ENCODE measurements around the gene RNF166. TPM values are rescaled to one million over a fixed set of nuclear protein-coding genes. Genes with fewer than 3 reads are reported as not detected.

The RNF166 gene
- polyA plus RNA-seq, 6 donors from 2014 or later, result 28.0 to 42.5 (median 33.0) TPM

DNA sequence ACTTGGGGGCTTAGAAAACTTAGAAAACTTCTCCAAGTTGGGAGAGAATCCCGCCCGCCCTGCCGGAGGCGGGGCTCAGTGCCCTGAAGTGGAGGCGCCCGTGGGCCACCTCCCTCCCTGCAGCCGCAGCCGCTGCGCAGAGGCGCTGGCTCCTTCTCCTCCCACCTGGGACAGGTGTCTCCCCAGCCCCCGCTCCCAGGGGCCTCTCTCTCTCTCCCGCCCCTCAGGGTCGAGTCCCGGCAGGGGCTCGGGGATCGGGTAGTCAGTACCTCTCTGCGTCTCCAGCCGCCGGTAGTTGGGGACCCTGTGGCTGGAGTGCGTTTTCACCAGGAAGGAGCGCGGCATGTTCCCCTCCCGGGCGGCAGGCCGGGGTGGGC lies 20.2 kb downstream of the RNF166 start:
- DNase-seq, result no peak
- no peaks in the 10 kb centered on the region for H3K27me3 Mint-ChIP-seq
- no peaks in the 10 kb centered on the region for H3K36me3 Mint-ChIP-seq
- no peaks in the 10 kb centered on the region for H3K9me3 Mint-ChIP-seq
- H3K27ac Mint-ChIP-seq, result peak overlapping the region in 1 of 6 donors; percentile 86
- H3K4me3 Mint-ChIP-seq, result peak overlapping the region; percentile 77 to 94 (median 85)
- peaks cover 24 to 53% (median 39%) of the 10 kb centered on the region in 3 donors for H3K4me1 Mint-ChIP-seq
- ATAC-seq (ENCODE audit: low read depth in 2 of 2), result peak; percentile 13 to 15

DNA sequence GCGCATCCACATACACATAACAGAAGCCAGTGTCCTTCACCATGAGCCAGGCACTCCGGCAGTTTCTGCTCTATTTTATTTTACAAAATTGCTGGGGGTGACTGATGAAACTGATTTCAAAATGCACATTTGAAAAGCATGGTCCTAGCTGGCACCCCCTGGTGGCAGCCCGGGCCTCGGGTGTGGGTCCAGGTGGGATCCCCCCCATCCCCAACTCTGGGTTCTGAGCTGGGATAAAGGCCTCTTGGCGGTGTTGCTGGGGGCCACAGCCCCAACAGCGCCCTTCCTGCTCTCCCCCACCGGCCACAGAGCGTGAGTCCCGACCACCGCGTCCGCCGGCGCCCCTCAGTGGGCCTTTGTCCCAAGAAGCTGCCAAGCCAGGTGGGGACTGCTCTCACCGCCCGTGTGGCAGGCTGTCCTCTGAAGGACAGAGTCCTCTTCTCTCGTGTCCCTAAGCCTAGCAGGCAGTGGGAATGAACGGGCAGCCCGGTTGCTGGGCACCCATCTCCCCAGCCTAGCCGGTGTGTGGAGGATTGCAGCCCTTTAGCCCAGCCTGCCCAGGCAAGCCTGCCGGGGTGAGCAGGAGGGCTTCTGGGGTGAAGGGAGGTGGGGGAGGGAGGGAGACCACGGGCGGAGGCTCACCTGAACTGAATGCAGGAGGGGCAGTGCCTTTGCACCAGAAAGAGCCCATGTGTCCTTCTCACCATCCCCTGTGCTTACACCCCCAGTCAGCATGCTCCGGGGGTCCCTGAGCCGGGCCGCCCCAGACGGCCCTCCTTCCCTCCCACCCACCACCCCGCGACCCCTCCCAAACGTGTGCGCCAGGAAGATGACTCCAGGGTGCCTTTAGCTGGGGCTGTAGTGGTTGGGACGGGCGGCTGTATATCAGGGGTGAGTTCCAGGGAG lies 20.8 kb downstream of the RNF166 start:
- ATAC-seq (ENCODE audit: low read depth in 2 of 2) (peak; percentile 10 to 19), DNase-seq (peak; percentile 59)
- peak overlapping the region; percentile 77 to 94 (median 85) for H3K4me3 Mint-ChIP-seq
- no peaks in the 10 kb centered on the region for H3K36me3 Mint-ChIP-seq
- peaks cover 22 to 51% (median 39%) of the 10 kb centered on the region in 3 donors for H3K4me1 Mint-ChIP-seq
- no peaks in the 10 kb centered on the region for H3K27me3 Mint-ChIP-seq
- no peaks in the 10 kb centered on the region for H3K9me3 Mint-ChIP-seq
- H3K27ac Mint-ChIP-seq, result peak overlapping the region in 1 of 6 donors; percentile 88

DNA sequence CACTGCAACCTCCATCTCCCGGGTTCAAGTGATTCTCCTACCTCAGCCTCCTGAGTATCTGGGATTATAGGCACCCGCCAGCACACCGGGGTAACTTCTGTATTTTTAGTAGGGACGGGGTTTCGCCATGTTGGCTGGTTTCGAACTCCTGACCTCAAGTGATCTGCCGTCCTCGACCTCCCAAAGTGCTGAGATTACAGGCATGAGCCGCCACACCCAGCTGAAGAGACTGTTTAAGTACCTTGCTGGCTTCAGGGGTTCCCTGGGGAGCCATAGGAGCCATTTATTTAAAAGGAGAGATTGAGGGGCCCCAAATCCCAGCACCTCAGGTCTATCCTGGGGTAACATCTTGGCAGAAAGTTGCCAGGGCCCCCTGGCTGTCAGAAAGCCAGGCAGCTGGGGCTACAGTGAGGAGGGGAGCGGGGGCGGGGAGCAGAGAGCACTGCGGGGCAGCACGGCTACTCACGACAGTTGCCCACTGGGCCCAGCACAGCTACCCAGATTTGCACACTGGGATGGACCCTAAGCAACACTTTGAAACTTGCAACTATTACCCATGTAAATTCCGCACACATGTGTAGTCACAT lies 21.5 kb downstream of the RNF166 start:
- Mint-ChIP-seq H3K27ac (peak overlapping the region in 1 of 6 donors; percentile 56), H3K9me3 (no peaks in the 10 kb centered on the region), H3K4me1 (peaks cover 21 to 50% (median 37%) of the 10 kb centered on the region in 3 donors), H3K4me3 (peak overlapping the region in 6 of 8 donors; percentile 77 to 92 (median 84)), H3K36me3 (no peaks in the 10 kb centered on the region), H3K27me3 (no peaks in the 10 kb centered on the region)
- DNase-seq, result no peak
- ATAC-seq (ENCODE audit: low read depth in 2 of 2), result no peak

DNA sequence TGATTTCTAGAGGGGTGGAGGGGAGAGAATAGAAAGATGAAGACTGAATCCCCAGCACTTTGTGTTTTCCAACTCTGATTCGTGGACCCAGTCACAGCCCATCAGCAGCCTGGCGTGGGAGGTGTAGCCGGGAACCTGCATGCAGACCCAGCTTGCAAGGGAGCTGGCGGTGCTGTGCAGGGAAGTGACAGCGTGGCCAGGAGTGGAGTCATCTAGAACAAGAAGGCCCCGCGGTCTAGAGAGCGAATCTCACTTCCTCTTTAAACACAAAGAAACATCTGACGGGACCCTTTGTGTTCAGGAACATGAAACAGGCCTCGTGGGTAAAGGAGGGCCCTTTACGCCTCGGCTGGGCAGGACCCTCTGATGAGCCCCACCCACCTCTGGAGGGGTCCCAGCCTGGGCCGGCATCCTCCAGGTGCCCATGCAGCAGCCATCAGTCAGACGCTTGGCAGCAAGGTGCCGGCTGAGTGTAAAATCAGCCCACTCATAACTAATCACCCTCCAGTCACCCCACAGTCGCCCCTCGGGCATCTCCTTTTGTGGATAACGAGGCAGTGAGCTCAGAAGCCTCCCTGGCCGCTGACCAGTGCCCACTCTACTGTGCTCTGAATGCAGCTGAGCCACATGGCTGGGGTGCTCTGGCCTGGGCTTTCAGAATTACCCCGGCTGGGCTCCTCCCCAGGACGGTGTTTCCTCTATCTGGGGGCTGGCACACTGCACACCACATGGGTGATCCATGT lies 24.3 kb downstream of the RNF166 start:
- H3K27me3 Mint-ChIP-seq, result no peaks in the 10 kb centered on the region
- peaks cover 21 to 50% (median 37%) of the 10 kb centered on the region in 3 donors for H3K4me1 Mint-ChIP-seq
- DNase-seq (peak; percentile 87), ATAC-seq (ENCODE audit: low read depth in 2 of 2) (peak; percentile 80 to 83)
- H3K9me3 Mint-ChIP-seq, result no peaks in the 10 kb centered on the region
- no peaks in the 10 kb centered on the region for H3K36me3 Mint-ChIP-seq
- peak overlapping the region; percentile 73 to 95 (median 88) for H3K4me3 Mint-ChIP-seq
- H3K27ac Mint-ChIP-seq, result peak overlapping the region; percentile 91 to 100 (median 98)

DNA sequence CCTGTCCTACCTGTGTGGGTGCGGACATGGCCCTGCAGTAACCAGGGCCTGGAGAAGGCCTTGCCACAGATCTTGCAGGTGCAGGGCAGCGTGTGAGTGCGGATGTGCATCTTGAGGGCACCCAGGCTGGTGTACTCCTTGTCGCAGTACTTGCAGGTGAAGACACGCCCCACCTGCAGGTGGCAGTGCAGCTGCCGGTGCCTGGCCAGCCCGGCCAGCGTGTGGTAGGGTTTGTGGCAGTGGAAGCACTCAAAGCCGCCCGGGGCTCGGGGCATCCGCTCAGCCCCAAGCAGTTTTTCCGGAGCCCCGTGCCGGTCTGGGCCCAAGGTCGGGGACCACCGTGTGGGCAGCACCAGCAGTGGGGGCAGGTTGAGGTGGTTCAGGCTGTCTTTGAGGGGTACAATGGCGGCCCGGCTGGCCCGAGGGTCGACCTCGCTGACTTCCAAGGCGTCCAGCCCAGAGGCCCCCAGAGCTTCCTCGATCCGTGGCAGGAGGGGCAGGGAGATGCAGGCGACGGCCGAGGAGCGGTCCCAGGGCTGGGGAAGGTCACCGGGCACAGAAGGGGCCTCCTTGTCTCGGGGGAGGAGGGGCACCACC lies 25.0 kb downstream of the RNF166 start:
- peak; percentile 33 for DNase-seq

DNA sequence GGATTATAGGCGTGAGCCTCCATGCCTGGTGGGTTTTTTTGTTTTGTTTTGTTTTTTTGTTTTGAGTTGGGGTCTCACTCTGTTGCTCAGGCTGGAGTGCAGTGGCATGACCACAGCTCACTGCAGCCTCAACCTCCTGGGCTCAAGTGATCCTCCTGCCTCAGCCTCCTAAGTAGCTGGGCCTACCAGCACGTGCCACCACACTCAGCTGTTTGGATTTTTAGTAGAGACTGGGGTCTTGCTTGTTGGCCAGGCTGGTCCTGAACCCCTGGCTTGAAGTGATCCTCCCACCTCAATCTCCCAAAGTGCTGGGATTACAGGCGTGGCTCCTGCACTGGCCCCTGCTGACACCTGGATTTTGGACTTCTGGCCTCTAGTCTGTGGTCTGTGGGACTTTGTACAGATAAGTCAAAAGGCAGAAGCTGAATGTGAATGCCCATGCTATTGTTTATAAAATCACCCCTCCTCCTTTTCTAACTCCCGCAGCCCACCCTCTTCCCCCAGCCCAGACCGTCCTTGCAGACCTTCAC lies 25.6 kb downstream of the RNF166 start:
- Mint-ChIP-seq H3K27ac (peak overlapping the region in 3 of 6 donors; percentile 76 to 100 (median 92)), H3K9me3 (no peaks in the 10 kb centered on the region), H3K36me3 (no peaks in the 10 kb centered on the region), H3K4me1 (peaks cover 21 to 52% (median 37%) of the 10 kb centered on the region in 3 donors), H3K27me3 (no peaks in the 10 kb centered on the region), H3K4me3 (peak overlapping the region in 6 of 8 donors; percentile 73 to 95 (median 88))
- no peak for DNase-seq
- ATAC-seq (ENCODE audit: low read depth in 2 of 2), result no peak

More for the DNA sequence above, 25.0 kb downstream of the RNF166 start:
- Mint-ChIP-seq H3K36me3 (no peaks in the 10 kb centered on the region), H3K27ac (peak overlapping the region in 5 of 6 donors; percentile 91 to 100 (median 98)), H3K4me1 (peaks cover 21 to 50% (median 37%) of the 10 kb centered on the region in 3 donors), H3K4me3 (peak overlapping the region; percentile 73 to 95 (median 88)), H3K9me3 (no peaks in the 10 kb centered on the region), H3K27me3 (no peaks in the 10 kb centered on the region)
- ATAC-seq (ENCODE audit: low read depth in 2 of 2), result peak; percentile 20 to 24

DNA sequence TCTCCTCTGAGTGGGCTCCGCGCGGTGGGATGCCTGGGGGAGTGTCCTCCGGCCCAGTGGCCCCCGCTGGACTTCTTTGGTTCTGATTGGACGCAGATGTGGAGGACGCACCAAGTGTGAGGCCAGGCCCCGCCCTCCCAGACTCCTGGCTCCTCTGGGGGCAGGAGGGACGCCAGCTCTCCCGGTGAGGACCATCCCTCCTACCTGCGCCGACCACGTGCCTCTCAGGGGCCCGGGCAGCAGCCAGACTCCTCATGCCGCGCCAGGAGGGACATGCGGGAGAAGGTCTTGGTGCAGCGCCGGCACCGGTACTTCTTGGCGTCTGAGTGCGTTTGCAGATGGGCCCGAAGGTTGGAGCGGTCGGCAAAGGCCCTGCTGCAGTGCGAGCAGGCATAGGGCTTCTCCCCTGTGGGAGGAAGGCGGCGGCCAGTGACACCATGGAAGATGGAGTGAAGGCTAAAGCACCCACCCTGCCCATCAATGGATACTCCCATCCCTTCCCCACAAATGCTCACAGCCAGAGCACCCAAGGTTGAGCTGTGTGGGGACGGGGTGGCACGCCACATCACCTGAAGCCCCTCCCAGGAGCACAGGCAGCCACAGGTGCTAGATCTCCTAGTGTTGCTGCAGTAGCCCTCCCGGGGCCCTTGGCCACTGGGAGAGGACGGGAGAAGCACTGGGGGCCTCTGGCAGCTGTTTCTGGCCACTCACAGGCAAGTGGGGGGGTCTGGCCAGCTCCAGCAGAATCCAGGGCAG lies 27.8 kb downstream of the RNF166 start:
- Mint-ChIP-seq H3K36me3 (no peaks in the 10 kb centered on the region), H3K4me1 (peaks cover 20 to 31% (median 23%) of the 10 kb centered on the region in 3 donors), H3K27ac (no peak overlapping the region), H3K4me3 (no peak overlapping the region), H3K27me3 (no peaks in the 10 kb centered on the region), H3K9me3 (no peaks in the 10 kb centered on the region)
- ATAC-seq (ENCODE audit: low read depth in 2 of 2) (no peak), DNase-seq (no peak)

DNA sequence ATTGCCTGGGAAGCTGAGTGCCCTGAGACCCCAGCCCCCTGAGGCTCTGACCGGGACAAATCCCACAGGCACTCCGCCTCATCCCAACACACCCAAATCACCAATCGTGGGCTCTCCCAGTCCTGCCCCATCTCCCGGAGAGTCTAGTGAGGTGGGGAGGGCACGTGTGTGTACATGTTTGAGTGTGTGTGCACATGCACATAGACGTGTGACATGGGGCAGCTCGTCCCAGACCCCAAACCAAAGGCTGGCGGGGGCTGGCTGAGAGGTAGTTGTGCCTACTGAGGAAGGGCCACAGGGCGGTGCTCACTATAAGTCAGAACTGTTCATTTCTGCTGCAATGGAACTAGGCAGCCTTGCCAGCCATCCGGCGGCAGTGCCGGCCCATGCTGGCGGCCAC lies 28.5 kb downstream of the RNF166 start:
- Mint-ChIP-seq H3K4me1 (peaks cover 20 to 24% (median 23%) of the 10 kb centered on the region in 3 donors), H3K9me3 (no peaks in the 10 kb centered on the region), H3K36me3 (no peaks in the 10 kb centered on the region), H3K27ac (no peak overlapping the region), H3K27me3 (no peaks in the 10 kb centered on the region), H3K4me3 (no peak overlapping the region)
- ATAC-seq (ENCODE audit: low read depth in 2 of 2) (no peak), DNase-seq (no peak)

DNA sequence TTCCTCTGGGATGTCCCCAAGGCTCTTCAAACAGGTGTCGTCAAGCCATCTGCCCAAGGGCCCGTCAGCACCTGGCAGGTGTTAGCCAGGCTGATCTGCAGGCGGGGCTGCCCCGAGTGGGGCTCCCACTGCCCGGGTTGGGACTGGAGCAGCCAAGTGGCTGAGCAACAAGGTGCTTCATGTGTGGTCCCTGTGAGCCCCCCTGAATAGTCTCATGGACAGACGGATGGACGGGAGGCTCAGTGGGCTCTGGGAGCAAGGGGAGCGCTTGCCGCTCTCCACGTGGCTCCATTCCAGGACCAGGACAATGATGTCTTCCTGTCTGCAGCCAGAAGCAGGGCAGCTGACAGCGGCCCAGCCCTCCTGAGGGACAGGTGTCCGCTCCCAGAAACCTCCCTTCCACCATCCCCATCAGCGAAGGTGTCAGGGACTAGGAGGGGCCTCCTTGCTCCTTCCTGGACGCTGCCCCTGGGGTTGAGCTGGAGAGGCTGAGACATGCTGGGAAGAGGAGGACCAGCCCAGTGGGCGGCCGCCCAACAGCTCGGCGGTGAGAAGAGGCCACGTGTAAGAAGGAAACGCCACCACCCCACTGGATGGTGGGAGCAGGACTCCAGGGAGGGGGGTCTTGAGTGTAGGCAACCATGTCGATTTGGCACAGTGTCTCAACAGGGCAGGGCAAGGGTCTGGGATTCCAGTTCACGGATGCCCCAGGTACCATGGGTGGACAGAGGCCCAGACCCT lies 29.5 kb downstream of the RNF166 start:
- no peak overlapping the region for H3K4me3 Mint-ChIP-seq
- peaks cover 10 to 15% (median 12%) of the 10 kb centered on the region in 3 donors for H3K4me1 Mint-ChIP-seq
- H3K9me3 Mint-ChIP-seq, result no peaks in the 10 kb centered on the region
- DNase-seq, result no peak
- ATAC-seq (ENCODE audit: low read depth in 2 of 2), result no peak
- H3K27ac Mint-ChIP-seq, result no peak overlapping the region
- no peaks in the 10 kb centered on the region for H3K36me3 Mint-ChIP-seq
- no peaks in the 10 kb centered on the region for H3K27me3 Mint-ChIP-seq

DNA sequence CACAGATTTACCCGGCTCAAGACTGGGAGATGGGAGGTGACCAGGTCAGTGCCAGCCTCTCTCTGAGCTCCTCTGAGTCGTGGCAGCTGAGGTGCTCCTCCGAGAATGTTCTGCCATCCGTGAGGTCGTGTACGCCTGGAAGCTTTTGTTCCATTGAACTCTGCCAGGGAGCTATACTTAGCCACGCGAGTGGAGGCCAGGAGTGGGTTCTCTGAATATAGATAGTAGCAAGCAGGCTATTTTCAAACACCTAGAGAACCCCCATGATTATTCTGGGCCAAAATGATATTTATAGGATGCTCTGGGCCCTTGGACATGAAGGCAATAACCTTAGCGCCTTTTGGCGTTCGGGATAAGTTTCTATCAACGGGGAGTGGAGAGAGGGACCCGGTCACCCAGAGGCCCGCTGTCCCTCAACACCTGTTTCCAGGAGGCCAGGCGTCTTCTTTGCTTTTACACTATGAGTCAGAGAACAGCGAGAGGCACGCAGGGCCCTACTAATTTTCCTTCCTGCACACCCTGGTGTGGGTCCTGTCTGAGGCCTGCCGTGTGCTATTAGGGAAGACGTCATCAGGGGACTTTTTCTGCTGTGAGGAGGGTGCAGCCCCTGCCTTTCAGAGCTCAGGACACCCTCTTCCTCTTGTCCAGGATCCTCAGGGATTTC lies 32.4 kb downstream of the RNF166 start:
- DNase-seq, result no peak
- Mint-ChIP-seq H3K36me3 (no peaks in the 10 kb centered on the region), H3K27ac (no peak overlapping the region), H3K9me3 (no peaks in the 10 kb centered on the region), H3K4me1 (peaks cover 0 to 3% (median 2%) of the 10 kb centered on the region in 3 donors), H3K27me3 (no peaks in the 10 kb centered on the region), H3K4me3 (no peak overlapping the region)
- no peak for ATAC-seq (ENCODE audit: low read depth in 2 of 2)

DNA sequence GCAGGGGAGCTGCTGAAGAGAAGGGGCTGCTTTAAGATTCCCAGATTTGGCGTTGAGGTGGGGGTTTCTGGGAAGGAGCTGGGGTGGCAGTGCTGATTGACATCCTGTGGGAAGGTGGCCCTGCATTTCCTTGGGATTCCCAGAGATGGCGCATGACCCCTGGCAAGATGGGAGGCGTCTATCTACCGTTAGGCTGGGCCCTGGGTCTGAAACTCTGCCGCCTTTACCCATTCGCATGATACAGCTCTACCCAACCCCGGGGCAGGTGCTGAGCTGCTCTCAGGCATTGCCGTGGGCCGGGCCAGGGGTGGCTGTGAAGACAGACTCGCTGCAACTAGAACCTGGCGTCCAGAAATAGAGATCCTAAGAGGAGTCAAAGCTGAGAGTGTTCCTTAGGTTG lies 33.4 kb downstream of the RNF166 start:
- Mint-ChIP-seq H3K27ac (no peak overlapping the region), H3K4me1 (peaks cover 0 to 3% (median 2%) of the 10 kb centered on the region in 3 donors), H3K27me3 (no peaks in the 10 kb centered on the region), H3K9me3 (no peaks in the 10 kb centered on the region), H3K4me3 (no peak overlapping the region), H3K36me3 (no peaks in the 10 kb centered on the region)
- DNase-seq (no peak), ATAC-seq (ENCODE audit: low read depth in 2 of 2) (no peak)

All from naive B cell (primary cell).